SK-N-SH (cell line): ENCODE data around the gene HINT3. TPM values are rescaled to one million over a fixed set of nuclear protein-coding genes. Genes with fewer than 3 reads are reported as not detected.

Experiments
- polyA plus RNA-seq, 3 experiments: library from polyadenylated mRNA; depleted of rRNA; stranded (reverse); fragments of >200 nt; gene quantifications; 2 replicates each; pipeline ENCODE4 v1.2.3, GENCODE V29; 2012
- small RNA-seq, 7 experiments: library from RNA; depleted of rRNA; stranded (forward); fragments of <200 nt; gene quantifications; one replicate each; pipeline ENCODE3, GENCODE V24; 2012

Gene HINT3
- polyA plus RNA-seq, 1 of the 3 experiments (the other 2 are of a cell fraction): 1.8 TPM

Small RNA genes within 50 kb of the gene (small RNA-seq; reads per million reads assigned to genes)
- 0 reads per million in 7 experiments for gene RNA5SP216

Other genes starting within 250 kb of the HINT3 start
- gene HEY2, start 207.1 kb upstream of the HINT3 start, polyA plus RNA-seq (2012; rRNA removed): not detected in 2 replicates
- 16.3 and 19.6 TPM in 2 replicates for gene NCOA7, start 165.8 kb upstream of the HINT3 start, polyA plus RNA-seq (2012; rRNA removed)
- 15.0 and 22.8 TPM in 2 replicates for gene TRMT11, start 29.8 kb downstream of the HINT3 start, polyA plus RNA-seq (2012; rRNA removed)